Measurements from ENCODE around the gene TMEM63A.

The TMEM63A gene

DNA sequence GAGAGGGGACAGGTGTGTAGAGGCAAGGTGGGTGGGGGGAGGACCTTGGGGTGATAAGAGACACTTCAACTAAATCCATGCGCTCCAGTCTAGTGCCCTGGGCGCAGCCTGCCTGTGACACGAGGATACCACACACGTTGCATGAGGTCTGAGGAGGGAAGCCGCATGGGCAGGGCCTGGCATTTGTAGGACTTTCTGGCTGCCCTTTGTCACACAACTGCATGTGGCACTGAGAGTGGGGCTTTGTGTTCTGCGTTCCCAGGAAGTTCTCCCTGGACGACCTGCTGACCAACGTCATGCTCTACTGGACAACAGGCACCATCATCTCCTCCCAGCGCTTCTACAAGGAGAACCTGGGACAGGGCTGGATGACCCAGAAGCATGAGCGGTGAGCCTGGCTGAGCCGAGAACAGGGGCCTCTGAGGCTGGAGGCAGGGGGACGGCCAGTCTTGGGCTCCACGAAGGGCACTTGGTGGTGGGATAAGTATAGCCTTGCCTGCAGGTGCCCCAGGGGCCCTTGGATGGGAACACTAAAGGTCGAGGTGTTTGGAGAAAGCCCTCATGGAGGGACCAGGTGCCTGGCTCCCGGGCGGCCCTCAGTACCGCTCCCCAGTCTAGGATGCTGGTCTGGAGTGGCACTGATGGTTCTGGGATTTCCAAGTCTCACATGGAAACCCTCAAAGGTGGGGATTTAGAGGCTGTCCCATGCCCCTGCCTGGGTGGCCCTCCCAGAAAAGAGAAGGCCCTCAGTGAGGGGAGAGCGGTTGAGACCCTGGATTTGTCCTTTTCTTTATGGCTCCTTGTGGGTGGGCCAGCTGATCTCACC is 37.7 kb downstream of the TMEM63A start:
- no peak overlapping the region for H3K4me3 ChIP-seq (replicated peaks; ENCODE audit: low read depth, low read length)
- no peak for DNase-seq (ENCODE audit: low read depth)
- TF ChIP-seq, protein P1, sequence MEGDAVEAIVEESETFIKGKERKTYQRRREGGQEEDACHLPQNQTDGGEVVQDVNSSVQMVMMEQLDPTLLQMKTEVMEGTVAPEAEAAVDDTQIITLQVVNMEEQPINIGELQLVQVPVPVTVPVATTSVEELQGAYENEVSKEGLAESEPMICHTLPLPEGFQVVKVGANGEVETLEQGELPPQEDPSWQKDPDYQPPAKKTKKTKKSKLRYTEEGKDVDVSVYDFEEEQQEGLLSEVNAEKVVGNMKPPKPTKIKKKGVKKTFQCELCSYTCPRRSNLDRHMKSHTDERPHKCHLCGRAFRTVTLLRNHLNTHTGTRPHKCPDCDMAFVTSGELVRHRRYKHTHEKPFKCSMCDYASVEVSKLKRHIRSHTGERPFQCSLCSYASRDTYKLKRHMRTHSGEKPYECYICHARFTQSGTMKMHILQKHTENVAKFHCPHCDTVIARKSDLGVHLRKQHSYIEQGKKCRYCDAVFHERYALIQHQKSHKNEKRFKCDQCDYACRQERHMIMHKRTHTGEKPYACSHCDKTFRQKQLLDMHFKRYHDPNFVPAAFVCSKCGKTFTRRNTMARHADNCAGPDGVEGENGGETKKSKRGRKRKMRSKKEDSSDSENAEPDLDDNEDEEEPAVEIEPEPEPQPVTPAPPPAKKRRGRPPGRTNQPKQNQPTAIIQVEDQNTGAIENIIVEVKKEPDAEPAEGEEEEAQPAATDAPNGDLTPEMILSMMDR (IDR thresholded peaks at IDR 0.05; ENCODE audit: low read length, missing control alignments), result no peak

DNA sequence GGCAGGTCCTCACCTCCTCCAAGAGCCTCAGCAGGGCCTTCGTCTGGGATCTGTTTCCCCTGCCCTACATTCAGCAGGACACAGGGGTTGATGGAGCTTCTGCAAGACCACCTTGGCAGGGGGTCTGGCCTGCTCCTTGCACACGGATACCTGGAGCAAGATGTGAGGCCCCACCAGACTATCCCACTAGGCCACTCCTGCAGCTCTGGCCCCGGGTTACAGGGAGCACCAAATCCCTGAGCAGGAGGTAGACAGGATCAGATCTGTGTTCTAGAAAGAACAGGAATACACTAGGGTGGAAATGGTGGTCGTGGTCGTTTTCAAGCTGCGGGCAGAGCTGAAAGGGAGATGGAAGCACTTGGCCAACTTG is 38.8 kb downstream of the TMEM63A start:
- DNase-seq (ENCODE audit: low read depth), result no peak
- no peak overlapping the region for H3K4me3 ChIP-seq (replicated peaks; ENCODE audit: low read depth, low read length)
- TF ChIP-seq, protein P1 (IDR thresholded peaks at IDR 0.05; ENCODE audit: low read length, missing control alignments), result no peak

DNA sequence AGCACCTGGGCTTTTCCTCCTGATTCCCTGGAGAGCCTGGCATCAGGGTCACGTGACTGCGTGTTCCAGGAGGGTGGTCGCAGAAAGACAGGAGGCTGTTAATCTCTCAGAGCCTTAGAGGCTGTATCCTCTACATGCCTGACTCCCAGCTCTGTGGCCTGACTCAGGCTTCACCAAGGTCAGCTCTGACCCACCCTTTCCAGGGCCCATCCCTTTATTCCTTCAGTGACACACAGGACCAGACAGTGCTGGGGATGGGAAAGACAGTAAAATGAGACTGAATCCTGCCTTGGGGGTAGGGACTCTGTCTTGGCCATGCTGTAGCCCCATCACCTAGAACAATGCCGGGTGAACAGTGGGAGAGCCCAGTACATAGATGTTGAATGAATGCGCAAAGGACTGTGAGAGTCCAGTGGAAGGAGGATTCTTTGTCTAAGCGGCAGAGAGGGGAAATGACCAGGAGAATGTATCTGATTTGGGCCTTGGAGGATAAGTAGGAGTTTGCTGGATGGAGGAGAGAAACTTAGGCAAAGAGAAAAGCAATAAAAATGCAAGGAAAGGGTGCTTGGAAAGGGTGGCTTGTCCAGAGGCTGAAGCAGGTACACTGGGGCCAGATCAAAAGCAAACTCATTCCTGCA is 39.3 kb downstream of the TMEM63A start:
- no peak for DNase-seq (ENCODE audit: low read depth)
- TF ChIP-seq, protein P1 (IDR thresholded peaks at IDR 0.05; ENCODE audit: low read length, missing control alignments), result no peak

DNA sequence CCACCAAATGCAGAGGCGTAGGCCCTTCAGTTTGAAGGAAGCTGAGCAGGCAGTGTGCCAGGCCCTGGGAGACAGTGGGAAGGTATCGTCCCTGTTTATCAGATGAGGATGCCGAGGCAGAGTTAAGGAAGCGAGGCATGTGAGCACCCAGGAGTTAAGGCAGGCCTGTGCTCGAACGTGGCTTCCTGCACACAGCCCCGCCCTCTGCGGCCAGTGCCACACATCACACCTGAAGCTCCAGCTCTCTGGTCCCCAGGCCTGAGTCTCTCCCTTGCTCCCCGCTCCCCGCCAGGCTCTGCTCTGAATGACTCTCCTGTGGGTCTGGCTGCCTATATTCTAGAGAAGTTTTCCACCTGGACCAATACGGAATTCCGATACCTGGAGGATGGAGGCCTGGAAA is 40.1 kb downstream of the TMEM63A start:
- DNase-seq (ENCODE audit: low read depth), result no peak
- H3K4me3 ChIP-seq (replicated peaks; ENCODE audit: low read depth, low read length), result no peak overlapping the region
- TF ChIP-seq, protein P1 (IDR thresholded peaks at IDR 0.05; ENCODE audit: low read length, missing control alignments), result no peak

More for the DNA sequence above, 39.3 kb downstream of the TMEM63A start:
- no peak overlapping the region for H3K4me3 ChIP-seq (replicated peaks; ENCODE audit: low read depth, low read length)

DNA sequence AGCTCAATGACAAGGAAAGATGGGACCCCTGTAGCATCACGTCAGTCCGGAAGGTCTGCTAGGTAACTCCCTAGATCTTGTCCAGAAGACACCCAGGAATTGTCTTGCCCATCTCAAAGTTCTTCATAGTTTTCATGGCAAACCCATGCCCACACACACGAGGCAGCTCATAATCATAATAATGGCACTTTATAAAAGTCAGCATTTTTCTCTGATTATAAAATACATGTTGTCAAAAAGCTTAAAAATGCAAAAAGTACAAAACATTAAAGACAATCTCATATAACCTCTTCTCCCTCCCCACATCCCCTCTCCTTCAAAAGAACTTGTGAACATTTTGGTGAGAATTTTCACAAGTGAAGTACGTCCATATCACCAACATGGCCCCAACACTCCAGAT is 41.5 kb downstream of the TMEM63A start:
- no peak overlapping the region for H3K4me3 ChIP-seq (replicated peaks; ENCODE audit: low read depth, low read length)
- DNase-seq (ENCODE audit: low read depth), result no peak
- TF ChIP-seq, protein P1 (IDR thresholded peaks at IDR 0.05; ENCODE audit: low read length, missing control alignments), result no peak

DNA sequence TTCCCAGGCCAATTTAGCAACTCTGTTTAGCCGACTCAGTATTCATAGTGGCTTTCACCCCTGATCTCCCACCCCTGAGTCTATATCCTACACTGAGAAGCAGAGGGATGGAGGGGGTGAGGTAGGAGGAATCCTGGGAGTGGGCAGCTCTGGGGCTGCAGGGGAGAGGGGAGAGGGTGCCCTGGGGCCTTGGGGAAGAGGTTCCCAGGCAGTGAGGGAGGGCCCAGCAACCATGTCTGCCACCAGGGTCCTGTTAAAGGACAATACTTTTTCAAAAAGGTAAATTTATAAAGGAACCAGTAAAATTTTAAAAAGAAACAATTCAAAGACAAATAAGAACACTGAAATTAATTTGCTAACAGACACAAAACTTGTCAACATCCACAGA is 42.0 kb downstream of the TMEM63A start:
- DNase-seq (ENCODE audit: low read depth), result no peak
- no peak overlapping the region for H3K4me3 ChIP-seq (replicated peaks; ENCODE audit: low read depth, low read length)
- TF ChIP-seq, protein P1 (IDR thresholded peaks at IDR 0.05; ENCODE audit: low read length, missing control alignments), result no peak

Data from fibroblast of pulmonary artery (primary cell).